HG03565 (cell line): ENCODE measurements around the gene LINC00305.

Experiments
- ATAC-seq: cut with Tn5 transposase; IDR thresholded peaks from one replicate; pipeline ENCODE4 v1.9.1; 2021; ENCODE audit warnings: mild to moderate bottlenecking, moderate library complexity; ENCODE audit not compliant: unreplicated experiment

Gene LINC00305

DNA sequence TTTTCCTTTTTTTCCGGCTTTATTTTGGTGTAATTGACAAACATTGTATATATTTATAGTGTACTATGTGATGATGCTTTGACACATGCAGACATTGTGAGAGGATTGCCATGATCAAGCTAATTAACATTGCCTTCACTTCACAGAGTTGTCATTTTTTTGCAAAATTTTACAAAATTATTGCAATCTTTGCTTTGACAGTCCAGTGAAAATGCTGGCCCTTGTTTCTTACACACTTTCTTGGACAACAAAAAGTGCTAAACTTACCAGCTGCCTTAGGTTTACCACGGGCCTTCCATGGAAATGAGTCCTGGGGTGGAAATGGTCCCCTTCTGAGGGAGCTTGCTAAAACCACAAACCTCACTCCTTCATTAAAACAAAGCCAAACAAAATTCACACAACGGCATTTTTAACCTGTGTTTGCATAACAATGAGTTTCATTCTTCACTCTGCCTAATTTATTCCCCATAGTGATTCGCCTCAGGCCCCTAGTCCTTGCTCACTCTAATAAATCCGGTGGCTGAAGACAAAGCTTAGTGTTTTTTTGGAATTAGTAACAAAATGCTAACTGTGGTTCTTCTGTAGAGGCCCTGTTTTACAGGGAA, 32.2 kb downstream of the LINC00305 start:
- ATAC-seq, result no peak

DNA sequence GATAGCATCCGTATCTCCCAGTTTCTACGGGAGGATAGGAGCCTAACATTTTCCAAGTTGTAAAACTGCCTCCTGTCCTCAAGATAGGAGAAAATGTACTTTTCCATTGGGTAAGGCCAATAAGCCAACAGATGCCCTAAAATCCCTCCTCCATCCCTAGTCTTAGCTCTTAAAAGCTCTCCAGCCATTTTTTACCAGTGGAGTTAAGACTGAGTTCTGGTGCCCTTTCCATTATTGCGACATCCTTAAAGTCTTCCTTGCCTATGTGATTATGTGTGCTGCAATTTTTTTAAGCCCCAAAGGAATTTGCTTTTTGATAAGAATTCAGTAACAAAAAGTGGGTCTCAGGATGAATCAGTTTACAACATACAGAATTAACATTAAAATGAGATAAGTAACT, 33.0 kb downstream of the LINC00305 start:
- no peak for ATAC-seq

DNA sequence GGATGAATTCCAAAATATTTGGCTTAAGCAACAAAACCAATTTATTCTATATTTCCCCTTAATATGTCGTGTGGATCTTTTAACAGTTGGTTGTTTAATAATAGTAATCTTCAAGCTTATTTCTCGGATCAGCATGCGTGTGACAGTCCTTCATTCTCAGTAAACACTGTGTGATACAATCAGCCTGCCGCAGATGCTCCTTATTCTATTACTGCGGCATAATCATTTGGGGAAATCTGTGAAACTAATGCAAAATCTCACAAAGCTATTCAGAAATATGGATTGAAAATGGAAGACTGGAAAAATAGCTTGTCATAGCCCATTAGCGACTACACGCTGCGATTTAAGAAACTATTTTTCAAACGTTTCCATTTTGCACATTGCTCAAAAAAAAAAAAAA, 36.9 kb downstream of the LINC00305 start:
- ATAC-seq, result no peak

DNA sequence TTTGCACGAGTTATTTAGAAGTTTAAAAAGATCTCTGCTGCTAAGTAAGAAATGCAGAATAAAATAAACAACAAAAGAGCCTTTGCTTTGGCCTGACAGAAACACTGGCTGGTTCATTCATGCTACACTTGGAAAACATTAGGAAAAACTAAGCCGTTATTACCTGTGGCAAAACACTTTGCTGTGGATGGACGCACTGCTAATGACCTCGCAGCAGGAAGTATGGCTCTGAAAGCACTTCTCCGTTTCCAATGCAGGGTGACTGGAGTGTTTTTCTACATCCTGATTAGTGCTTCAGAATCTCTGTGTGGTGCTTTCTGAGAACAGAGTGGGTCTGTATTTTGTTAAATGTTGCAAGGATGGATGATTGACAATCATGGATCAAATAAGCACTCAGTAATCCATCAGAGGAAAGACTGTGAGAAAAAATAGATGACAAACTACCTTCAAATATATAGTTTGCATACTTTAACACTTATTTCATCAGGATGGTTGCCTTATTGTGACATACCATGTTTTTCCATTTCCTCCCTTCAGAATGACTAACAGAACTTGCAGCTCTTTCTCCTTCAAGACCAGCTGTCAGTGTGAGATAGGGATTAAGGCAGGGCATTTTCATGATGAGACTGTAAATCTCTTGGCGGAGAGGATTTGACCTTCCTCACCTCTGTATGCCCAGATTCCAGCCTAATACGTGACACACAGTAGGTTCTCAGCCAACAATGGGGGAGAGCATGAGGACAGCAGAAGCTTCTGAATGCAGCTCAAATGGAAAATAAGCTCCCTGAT, 38.0 kb downstream of the LINC00305 start:
- ATAC-seq, result no peak

DNA sequence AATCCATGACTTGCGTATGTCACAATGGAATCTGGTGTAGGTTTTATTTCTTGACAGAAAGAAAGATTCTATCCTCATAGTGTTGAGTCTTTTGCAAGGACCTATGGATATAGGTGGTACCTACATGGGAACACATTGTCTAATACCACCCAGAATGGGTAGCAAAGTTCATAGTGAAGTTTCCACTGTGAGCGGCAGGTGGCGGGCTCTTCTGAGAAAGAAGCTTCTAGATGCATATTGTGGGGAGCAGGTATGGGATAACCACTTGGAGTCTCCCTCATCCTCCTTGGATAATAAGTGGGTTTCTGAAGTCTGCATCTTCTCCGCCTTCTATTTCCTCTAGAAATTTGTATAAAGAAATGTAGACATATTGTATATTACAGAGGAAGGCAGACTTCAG, 44.9 kb downstream of the LINC00305 start:
- no peak for ATAC-seq

DNA sequence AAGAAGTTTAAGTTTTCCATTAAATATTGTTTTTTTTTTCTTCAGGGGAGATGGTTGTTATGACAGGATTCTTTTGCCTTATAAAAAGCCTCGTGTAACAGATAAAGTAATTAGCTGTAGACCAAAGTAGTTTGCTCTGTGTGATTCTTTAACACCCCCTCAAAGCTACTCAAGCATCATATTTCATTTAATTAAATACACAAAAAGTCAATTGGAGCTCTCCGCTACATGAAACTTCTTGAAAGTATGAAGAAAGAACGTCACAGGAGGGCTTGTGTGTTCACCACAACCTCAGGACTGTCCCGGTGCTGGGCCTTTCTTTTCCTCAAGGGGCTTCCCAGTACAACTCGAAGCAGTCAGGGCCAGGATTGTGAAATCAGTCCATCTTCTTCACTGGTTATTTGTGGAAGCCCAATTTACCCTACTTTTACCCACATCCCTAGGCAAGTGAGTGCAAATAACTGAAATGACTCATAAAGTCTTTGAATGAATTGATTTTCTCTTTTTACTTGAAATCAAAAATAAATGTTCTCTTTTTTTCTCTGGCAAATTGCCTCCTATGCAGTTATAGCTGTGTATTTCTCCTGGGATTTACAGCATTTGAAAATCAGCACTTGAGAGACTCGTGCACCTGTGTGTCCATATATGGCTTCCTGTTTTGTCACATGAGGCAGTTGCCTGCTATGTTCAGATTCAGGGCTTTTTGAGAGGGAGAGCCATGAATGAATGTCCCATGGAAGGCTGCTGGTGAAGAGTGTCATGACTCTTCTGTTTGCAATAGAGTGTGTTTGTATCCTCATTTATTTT, 48.6 kb downstream of the LINC00305 start:
- peak; percentile 64 for ATAC-seq

DNA sequence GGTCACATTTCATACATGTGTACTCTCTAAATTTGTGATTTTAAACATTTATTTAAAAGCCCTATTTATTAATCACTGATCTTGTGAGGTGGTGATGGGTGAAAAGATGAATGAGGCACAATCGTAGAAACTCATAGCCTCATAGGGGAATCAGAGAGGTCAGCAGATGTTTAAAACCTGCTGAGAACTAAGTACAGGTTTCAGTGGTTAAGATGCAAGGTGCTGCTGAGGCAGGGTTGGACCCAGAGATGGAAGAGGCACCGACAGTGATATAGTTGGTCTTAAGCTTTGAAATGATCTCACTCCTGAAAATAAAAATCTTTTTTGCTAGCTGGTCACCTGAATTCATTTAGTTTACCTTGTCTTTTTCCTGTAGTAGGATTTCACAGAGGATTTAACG, 49.6 kb downstream of the LINC00305 start:
- ATAC-seq, result peak; percentile 49

DNA sequence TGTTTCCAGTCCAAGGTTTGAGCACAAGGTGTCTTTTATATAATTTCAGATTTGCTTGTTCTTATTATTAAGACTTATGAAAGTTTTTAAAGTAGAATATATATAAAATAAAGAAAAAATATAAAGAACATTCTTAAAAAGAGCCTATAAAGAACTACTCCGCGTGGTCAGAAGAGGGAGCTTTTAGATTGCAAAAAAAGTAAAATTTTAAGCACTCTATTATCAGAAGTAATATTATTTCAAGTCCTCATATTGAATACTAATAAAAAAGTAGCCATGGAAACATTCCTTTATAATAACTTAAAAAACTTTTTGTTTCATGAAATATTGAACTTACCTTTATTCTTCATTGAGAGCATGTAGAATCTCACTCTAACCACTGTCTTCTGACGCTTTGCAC, 51.4 kb downstream of the LINC00305 start:
- ATAC-seq, result no peak

DNA sequence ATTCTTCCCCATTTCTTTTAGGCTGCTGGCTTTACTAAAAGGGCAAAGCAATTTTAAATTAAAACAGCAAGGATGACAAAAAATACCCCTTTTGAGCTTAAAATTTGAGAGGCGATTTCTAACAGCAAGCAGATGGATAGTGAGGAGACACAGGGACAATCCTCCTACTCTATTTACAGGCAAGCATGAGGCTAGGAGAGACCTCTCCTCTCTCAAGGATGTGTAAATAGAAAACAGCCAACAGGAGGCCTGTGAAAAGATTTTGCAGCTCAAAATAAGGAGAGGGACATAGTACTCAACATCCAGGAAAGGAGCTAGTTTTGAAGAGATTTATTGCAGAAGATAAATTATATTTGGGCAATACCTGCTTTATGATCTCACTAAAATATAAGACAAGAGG, 53.8 kb downstream of the LINC00305 start:
- ATAC-seq, result no peak

DNA sequence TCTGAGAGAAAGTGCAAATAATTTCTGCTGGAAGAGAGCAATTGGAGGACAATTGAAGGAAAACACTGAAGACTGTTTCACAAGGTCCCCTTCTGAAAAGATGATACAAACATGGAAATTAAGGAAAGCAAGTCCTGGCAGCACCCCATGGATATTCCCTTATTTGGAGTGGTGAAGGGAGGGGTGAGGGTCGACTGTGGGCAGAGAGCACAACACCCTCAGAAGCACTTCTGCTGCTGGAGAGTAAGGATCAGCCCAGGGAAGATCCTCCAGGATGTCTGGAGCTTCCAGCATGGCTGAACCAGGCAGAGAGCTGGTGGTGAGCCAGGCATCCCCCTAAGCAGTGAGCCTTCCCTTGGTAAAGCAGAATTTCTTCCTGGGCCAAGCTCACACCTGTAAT, 54.7 kb downstream of the LINC00305 start:
- ATAC-seq, result no peak

DNA sequence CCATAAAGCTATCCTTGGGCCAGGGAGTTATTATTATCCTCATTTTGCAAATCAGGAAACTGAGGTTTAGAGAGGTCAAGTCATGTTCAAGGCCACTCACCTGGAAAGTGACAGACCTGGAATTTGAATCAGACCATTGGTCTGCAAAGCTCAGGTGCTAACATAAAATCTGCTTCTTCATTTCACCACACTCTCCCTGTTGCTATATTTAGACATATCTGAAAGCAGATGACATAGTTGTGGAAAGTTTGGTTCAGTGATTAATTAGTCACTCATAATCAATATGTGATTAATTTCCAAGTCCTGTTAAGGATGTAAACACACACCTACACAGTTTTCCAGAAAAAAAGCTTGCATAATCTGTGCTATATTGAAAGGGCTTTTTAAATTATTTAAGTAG, 57.4 kb downstream of the LINC00305 start:
- no peak for ATAC-seq

DNA sequence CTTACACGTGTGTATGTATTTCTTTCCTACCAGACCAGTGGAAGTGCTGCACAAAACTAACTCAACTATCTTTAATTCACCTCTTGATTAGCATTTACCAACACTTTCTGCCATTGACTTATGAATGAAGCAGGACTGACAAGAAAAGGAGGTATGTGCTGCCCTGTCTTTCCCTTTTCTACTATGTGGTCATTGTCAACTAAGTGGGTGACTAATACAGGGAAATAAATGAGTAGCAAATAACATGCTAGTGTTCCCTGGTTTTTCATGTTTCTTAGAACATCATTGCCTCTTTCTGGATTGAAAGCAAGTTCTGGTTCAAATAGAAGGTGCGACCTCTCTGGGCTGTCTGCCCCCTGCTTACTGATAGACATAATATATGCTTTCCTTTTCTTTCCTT, 58.0 kb downstream of the LINC00305 start:
- peak; percentile 53 for ATAC-seq

DNA sequence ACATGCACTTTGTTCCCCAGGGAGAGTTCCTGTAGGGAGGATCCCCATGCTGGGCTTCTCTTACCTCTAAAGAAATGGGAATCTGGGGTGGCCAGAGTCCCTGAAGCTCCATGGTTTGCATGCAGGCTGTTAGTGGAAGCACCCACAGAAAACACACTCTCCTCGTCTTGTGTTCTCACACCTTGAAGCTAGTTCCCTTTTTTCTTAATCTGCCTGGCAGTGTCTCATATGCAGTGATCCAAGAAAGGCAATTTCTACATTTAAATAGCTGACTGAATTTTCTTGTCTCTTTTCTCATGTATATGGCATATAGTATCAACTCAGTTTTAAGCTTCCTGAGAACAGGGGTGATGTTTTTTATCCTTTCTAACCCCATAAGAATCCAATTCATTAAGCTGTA, 65.0 kb downstream of the LINC00305 start:
- ATAC-seq, result no peak

DNA sequence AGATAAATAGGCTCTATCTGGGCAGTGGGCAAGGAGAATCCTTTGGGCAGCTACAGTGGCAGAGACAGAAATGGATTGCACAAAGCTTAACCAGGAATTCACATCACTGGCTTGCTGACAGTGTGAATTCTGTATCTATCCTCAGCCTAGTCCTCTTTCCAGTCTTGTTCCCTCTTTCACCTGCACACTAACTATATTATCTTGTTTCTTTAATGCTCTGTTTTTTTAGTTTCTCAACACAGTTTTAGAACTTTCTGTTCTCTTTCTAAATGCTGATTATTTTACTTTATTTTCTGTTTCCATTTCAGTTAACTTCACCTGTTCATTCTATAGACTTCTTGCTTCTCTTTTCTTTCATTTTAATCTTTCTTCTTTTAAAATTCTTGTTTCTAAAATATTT, 66.4 kb downstream of the LINC00305 start:
- ATAC-seq, result no peak

DNA sequence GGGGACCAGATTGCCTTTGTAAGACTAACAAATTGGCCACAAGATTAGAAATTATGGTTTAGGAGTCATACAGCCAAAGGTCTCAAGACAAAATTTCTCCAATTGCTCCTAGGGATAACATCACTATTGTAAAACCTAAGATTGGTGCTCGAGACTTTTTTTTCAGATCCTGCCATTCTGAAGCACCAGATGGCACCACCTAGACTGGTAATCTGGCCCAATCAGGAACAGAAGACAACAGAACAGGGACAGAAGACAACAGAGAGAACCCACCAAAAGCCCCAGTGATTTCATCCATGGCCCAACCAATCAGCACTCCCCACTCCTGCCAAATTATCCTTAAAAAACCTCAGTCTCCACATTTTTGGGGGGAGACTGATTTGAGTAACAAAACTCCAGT, 66.8 kb downstream of the LINC00305 start:
- no peak for ATAC-seq

DNA sequence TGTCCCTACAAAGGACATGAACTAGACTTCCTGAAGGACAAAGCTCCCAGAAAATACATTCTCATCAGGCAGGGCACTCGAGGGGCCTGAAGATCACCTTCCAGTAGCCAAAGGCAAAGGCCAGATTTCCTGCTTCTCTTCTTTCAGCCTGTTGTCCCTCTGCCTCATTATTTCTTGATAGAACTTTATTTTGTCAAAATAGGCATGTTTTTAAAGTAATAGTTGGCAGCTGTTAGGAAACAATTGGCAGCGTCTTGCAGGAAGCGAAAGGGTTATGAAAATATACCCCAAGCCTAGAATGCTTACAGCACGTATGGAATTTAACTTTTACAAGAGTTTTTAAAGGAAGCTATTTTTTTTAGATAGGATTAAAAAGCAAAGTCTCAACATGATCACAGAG, 74.9 kb downstream of the LINC00305 start:
- no peak for ATAC-seq

DNA sequence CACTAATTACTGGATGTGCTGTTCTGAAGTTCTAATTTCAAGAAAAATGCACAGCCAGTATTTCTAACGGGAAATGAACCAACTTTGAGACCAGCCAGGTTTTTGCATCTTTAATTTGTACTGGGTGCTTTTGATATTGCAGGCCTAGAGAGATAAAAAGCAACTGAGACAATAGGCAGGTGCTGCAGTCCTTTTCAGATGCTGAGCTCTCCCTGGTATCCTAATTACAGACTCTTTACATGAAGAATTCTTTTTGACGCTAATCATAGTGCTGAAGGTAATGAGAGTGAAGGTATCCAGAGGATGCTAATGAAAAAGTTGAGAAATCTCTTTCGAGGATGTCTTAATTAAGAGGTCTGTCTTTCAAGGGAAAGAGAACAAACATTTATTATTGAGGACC, 93.9 kb downstream of the LINC00305 start:
- ATAC-seq, result no peak

DNA sequence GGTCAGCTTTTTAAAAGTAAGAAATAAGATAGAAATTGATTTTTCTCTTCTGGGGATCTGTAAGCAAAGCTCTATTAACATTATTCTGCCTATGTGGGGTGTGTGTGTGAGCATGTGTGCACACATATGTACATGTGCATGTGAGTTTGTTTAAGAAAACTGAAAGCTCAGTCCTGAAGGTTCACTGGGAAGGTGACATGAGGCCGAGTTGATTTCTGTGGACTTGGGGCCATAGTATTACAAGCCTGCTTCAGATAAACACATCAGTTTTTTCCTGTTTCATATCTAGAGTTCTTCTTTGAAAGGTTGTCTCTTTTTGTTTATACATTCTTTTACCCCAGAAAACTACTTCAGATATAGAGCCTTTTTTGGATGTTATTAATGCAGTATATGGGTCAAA, 95.6 kb downstream of the LINC00305 start:
- ATAC-seq, result no peak

DNA sequence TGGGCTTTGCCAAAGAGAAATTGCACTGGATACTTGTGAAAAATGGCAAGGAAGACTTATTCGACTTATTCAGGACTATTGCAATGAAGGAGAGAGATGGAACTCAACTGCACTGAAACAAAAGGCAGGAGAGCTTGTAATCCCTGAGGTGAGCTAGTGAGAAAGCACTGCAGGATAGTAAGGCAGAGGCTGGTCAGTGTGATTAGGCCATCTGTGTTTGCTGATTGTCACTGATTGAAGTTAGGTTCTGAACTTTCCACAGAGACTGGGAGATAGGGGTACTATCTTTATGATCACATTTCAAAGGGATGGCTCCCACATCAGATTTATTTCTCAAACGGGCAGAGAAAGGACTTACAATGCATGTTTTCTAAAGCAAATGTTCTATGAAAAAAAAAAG, 96.1 kb downstream of the LINC00305 start:
- no peak for ATAC-seq

DNA sequence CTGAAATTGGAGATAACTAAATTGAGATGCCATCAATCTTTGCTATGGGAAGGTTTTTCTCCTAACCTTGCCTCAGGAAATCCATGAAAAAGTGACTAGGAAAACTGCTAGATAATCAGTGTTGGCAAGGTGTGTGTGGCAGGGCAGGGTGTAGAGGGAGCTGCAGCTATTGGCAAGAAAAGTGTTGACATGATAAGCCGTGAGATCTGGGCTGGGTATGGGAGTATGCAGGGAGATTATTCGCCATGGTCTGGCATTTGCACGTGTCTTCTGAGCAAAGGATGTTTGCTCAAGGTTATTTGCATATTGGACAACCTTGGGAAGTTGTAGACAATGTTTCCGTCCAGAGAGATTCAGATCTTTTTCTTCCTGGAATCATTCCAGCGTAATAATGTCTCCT, 104.3 kb downstream of the LINC00305 start:
- ATAC-seq, result no peak

DNA sequence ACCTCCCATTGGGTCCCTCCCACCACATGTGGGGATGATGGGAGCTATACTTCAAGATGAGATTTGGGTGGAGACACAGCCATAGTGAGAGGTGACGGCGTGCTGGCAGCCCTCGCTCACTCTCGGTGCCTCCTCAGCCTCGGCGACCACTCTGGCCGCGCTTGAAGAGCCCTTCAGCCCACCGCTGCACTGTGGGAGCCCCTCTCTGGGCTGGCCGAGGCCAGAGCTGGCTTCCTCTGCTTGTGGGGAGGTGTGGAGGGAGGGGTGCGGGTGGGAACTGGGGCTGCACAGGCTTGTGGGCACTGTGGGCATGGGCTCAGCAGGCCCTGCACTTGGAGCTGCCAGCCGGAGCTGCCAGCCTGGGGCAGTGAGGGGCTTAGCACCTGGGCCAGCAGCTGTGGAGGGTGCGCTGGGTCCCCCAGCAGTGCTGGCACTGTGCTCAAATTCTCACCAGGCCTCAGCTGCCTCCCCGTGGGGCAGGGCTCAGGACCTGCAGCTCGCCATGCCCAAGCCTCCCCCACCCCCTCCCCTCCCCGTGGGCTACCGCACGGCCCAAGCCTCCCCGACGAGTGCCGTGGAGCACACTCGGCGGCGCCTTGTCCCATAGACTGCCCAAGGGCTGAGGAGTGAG, 106.0 kb downstream of the LINC00305 start:
- ATAC-seq, result no peak
